HG03378 (cell line): ENCODE measurements around the gene SLC25A33.
"Not testable (repeated sequence)": the region's sequence is repeated elsewhere in the genome, so short reads cannot be mapped to it uniquely, and the experiment has no call there.

Source experiments
- ATAC-seq: cut with Tn5 transposase; IDR thresholded peaks from one replicate; pipeline ENCODE4 v1.9.1; 2021; ENCODE audit warnings: mild to moderate bottlenecking, moderate library complexity; ENCODE audit not compliant: unreplicated experiment

The SLC25A33 gene

GRCh38 chr1:9539165-9539828 is at the start of gene SLC25A33:
Gene SLC25A33 (plus strand): TSS chr1:9539465. CDS start chr1:9539692, 227 bp downstream.
- peak; percentile 89 for ATAC-seq

GRCh38 chr1:9490605-9491339 is 48.5 kb upstream of the SLC25A33 start:
- no peak for ATAC-seq

GRCh38 chr1:9493326-9493725 is 45.9 kb upstream of the SLC25A33 start:
- ATAC-seq: no peak

GRCh38 chr1:9494936-9495758 is 44.1 kb upstream of the SLC25A33 start:
- no peak for ATAC-seq

- no peak for ATAC-seq
Observed at GRCh38 chr1:9495854-9496374, 43.4 kb upstream of the SLC25A33 start.

- no peak for ATAC-seq
Observed at GRCh38 chr1:9500756-9501754, 38.2 kb upstream of the SLC25A33 start.

- no peak for ATAC-seq
Observed at GRCh38 chr1:9503001-9503675, 36.1 kb upstream of the SLC25A33 start.

GRCh38 chr1:9505143-9505542 is 34.1 kb upstream of the SLC25A33 start:
- no peak for ATAC-seq

- ATAC-seq: no peak
Observed at GRCh38 chr1:9506901-9507300, 32.4 kb upstream of the SLC25A33 start.

- no peak for ATAC-seq
Observed at GRCh38 chr1:9510130-9510529, 29.1 kb upstream of the SLC25A33 start.

GRCh38 chr1:9515550-9515949 is 23.7 kb upstream of the SLC25A33 start:
- not testable (repeated sequence) for ATAC-seq

- ATAC-seq: no peak
Observed at GRCh38 chr1:9518454-9518998, 20.7 kb upstream of the SLC25A33 start.

GRCh38 chr1:9520411-9520810 is 18.9 kb upstream of the SLC25A33 start:
- no peak for ATAC-seq

- ATAC-seq: no peak
Observed at GRCh38 chr1:9529190-9529589, 10.1 kb upstream of the SLC25A33 start.

GRCh38 chr1:9530320-9530719 is 8.9 kb upstream of the SLC25A33 start:
- no peak for ATAC-seq

GRCh38 chr1:9534953-9535352 is 4.3 kb upstream of the SLC25A33 start:
- no peak for ATAC-seq

- ATAC-seq: no peak
Observed at GRCh38 chr1:9536301-9536700, 3.0 kb upstream of the SLC25A33 start.

GRCh38 chr1:9537863-9538668 is 1.2 kb upstream of the SLC25A33 start:
- no peak for ATAC-seq
